HG03103 (cell line): ENCODE data around the gene CARMIL1.
"Not testable (repeated sequence)": the region's sequence is repeated elsewhere in the genome, so short reads cannot be mapped to it uniquely, and the experiment has no call there.

Source experiments
- ATAC-seq: cut with Tn5 transposase; IDR thresholded peaks from one replicate; pipeline ENCODE4 v1.9.1; 2021; ENCODE audit warnings: low read depth; ENCODE audit not compliant: unreplicated experiment

Gene CARMIL1

GRCh38 chr6:25365154-25365553 lies 86.0 kb downstream of the CARMIL1 start:
- no peak for ATAC-seq

GRCh38 chr6:25366903-25367545 lies 87.8 kb downstream of the CARMIL1 start:
- no peak for ATAC-seq

- ATAC-seq, result no peak
These were observed 89.9 kb downstream of the CARMIL1 start for GRCh38 chr6:25369036-25369432.

- ATAC-seq, result no peak
These were observed 90.4 kb downstream of the CARMIL1 start for GRCh38 chr6:25369433-25370177.

GRCh38 chr6:25370178-25371036 lies 91.2 kb downstream of the CARMIL1 start:
- ATAC-seq, result no peak

GRCh38 chr6:25371037-25371347 lies 91.8 kb downstream of the CARMIL1 start:
- no peak for ATAC-seq

GRCh38 chr6:25375125-25375524 lies 96.0 kb downstream of the CARMIL1 start:
- no peak for ATAC-seq

- ATAC-seq, result no peak
These were observed 98.5 kb downstream of the CARMIL1 start for GRCh38 chr6:25377664-25378063.

GRCh38 chr6:25381077-25381476 lies 101.9 kb downstream of the CARMIL1 start:
- no peak for ATAC-seq

- not testable (repeated sequence) for ATAC-seq
These were observed 103.3 kb downstream of the CARMIL1 start for GRCh38 chr6:25382476-25382875.

- ATAC-seq, result no peak
These were observed 105.1 kb downstream of the CARMIL1 start for GRCh38 chr6:25384234-25384633.

GRCh38 chr6:25384967-25385366 lies 105.8 kb downstream of the CARMIL1 start:
- ATAC-seq, result no peak

- peak; percentile 77 for ATAC-seq
These were observed 108.3 kb downstream of the CARMIL1 start for GRCh38 chr6:25387483-25387882.

GRCh38 chr6:25387911-25388310 lies 108.7 kb downstream of the CARMIL1 start:
- no peak for ATAC-seq

GRCh38 chr6:25388776-25389175 lies 109.6 kb downstream of the CARMIL1 start:
- ATAC-seq, result no peak

GRCh38 chr6:25389471-25389870 lies 110.3 kb downstream of the CARMIL1 start:
- ATAC-seq, result no peak

- ATAC-seq, result no peak
These were observed 113.2 kb downstream of the CARMIL1 start for GRCh38 chr6:25392372-25392771.

GRCh38 chr6:25395731-25396130 lies 116.6 kb downstream of the CARMIL1 start:
- ATAC-seq, result no peak

GRCh38 chr6:25397406-25397805 lies 118.2 kb downstream of the CARMIL1 start:
- ATAC-seq, result no peak

GRCh38 chr6:25399885-25400284 lies 120.7 kb downstream of the CARMIL1 start:
- ATAC-seq, result no peak

- ATAC-seq, result no peak
These were observed 122.5 kb downstream of the CARMIL1 start for GRCh38 chr6:25401711-25402110.
